Calu3 (cell line): ENCODE results near the gene AREL1. TPM values are rescaled to one million over a fixed set of nuclear protein-coding genes. Genes with fewer than 3 reads are reported as not detected.
"Not testable (repeated sequence)": the region's sequence is repeated elsewhere in the genome, so short reads cannot be mapped to it uniquely, and the experiment has no call there.

Source experiments
- Bru-seq: library from RNA; stranded (reverse); fragments of 400-500 nt; gene quantifications from one replicate; lab custom pipeline; 2021; lab: Mats Ljungman, UMichigan
- BruChase-seq, 2 experiments: library from RNA; stranded (reverse); fragments of 400-500 nt; gene quantifications; one replicate each; lab custom pipeline; 2021; lab: Mats Ljungman, UMichigan
- BruUV-seq: library from RNA; stranded (reverse); fragments of 400-500 nt; replicated peaks from 2 replicates; lab custom pipeline; 2021; lab: Mats Ljungman, UMichigan
- CTCF ChIA-PET: fragments of 300-600 bp; sonication (Branson Sonifier 250); formaldehyde crosslinking; loops from one replicate; lab custom pipeline; 2022; ENCODE audit warnings: antibody characterized with exemption; lab: Charles Lee
- DNase-seq: peaks from one replicate; pipeline ENCODE4 v3.0.0; 2022
- H3K27ac Mint-ChIP-seq: one replicate; pipeline ENCODE4 v1.8.0; 2022; ENCODE audit warnings: mixed read lengths; ENCODE audit not compliant: unreplicated experiment
- H3K27me3 Mint-ChIP-seq: one replicate; pipeline ENCODE4 v1.8.0; 2022; ENCODE audit warnings: mixed read lengths; ENCODE audit not compliant: unreplicated experiment
- H3K36me3 Mint-ChIP-seq: one replicate; pipeline ENCODE4 v1.8.0; 2022; ENCODE audit warnings: mild to moderate bottlenecking, moderate library complexity, mixed read lengths; ENCODE audit not compliant: insufficient read depth, unreplicated experiment
- H3K4me1 Mint-ChIP-seq: one replicate; pipeline ENCODE4 v1.8.0; 2022; ENCODE audit warnings: mild to moderate bottlenecking, low read depth, mixed read lengths; ENCODE audit not compliant: unreplicated experiment
- H3K4me3 Mint-ChIP-seq: one replicate; pipeline ENCODE4 v1.8.0; 2022; ENCODE audit warnings: mild to moderate bottlenecking, low read depth, moderate library complexity, mixed read lengths; ENCODE audit not compliant: unreplicated experiment
- H3K9me3 Mint-ChIP-seq: one replicate; pipeline ENCODE4 v1.8.0; 2022; ENCODE audit warnings: low read depth, mixed read lengths; ENCODE audit not compliant: unreplicated experiment
- intact Hi-C: fragments of 100-400 bp; cut with micrococcal nuclease; formaldehyde crosslinking; loops from one replicate; pipeline ENCODE4 v1.10.0; 2022; ENCODE audit not compliant: unreplicated experiment
- long read RNA-seq: library from polyadenylated mRNA; stranded (forward); transcript quantifications from one replicate; pipeline ENCODE4 v2.0.0, GENCODE V29; 2022
- total RNA-seq: library from RNA; stranded (reverse); gene quantifications from 2 replicates; pipeline ENCODE4 v1.2.3, GENCODE V29; 2022
- TF ChIP-seq, protein P1 (sequence below): fragments of 200-600 bp; IDR thresholded peaks from one replicate; pipeline ENCODE4 v1.8.0; 2022; ENCODE audit warnings: antibody characterized with exemption; ENCODE audit not compliant: unreplicated experiment

The AREL1 gene, protein sequence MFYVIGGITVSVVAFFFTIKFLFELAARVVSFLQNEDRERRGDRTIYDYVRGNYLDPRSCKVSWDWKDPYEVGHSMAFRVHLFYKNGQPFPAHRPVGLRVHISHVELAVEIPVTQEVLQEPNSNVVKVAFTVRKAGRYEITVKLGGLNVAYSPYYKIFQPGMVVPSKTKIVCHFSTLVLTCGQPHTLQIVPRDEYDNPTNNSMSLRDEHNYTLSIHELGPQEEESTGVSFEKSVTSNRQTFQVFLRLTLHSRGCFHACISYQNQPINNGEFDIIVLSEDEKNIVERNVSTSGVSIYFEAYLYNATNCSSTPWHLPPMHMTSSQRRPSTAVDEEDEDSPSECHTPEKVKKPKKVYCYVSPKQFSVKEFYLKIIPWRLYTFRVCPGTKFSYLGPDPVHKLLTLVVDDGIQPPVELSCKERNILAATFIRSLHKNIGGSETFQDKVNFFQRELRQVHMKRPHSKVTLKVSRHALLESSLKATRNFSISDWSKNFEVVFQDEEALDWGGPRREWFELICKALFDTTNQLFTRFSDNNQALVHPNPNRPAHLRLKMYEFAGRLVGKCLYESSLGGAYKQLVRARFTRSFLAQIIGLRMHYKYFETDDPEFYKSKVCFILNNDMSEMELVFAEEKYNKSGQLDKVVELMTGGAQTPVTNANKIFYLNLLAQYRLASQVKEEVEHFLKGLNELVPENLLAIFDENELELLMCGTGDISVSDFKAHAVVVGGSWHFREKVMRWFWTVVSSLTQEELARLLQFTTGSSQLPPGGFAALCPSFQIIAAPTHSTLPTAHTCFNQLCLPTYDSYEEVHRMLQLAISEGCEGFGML
- total RNA-seq (31.9 and 40.3 TPM in 2 replicates), Bru-seq, nascent RNA (percentile 84 among the genes with signal in this experiment), BruChase-seq, experiment 1, labeled RNA remaining after a 6-hour chase (percentile 78 among the genes with signal in this experiment), BruChase-seq, experiment 2, labeled RNA remaining after a 2-hour chase (percentile 76 among the genes with signal in this experiment)
- long read RNA-seq, full-length matches to known transcripts, result 4 of 43 reads
- long read RNA-seq, partial matches to known transcripts, result 3 of 43 reads
- long read RNA-seq, other reads (novel, unspliced or antisense), result 36 of 43 reads

DNA sequence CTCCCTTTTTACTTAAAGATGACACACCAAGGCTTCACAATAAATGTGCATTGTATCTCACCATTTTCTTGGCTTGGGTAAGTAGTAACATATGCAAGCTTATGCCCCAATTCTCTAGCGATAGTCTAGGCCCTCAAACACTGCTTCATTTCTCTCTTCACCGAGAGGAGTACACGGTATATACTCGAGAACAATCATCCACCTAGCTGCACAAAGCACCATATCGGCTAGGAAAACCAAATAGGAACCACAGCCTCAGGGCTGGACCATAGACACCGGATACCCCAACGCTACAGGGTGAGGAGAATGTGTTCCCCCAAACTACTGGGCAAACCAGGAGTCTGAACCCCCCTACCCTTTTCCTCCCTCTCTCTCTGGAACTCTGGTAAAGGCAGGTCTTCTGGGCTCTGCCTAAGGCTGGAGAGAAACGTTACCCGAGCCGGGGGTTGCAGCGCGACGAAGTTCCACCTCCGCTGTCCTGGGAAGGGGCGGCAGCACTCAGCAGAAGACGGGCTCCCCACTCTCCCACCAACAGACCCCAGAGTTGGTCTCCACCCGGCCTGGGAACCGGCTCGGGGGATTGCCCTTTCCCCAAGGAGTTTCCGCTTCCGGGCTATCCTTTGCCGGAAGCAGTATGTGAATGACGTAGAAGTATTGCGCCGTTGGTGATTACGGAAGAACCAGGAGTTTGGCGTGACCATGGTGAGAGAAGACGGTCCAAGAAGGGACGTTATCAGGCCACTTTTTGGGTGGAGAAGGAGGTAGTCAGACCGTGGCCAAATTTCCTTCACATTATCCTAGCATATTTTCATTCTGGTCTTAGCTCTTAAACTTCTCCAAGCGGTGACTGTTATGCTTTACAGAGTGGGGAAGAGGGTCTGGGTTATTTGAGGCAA, at the start of gene AREL1, which contains the start of gene FCF1:
TSS of gene AREL1 (minus strand) at position 582 of the 896 bp plus-strand sequence. CDS start 27,465 bp downstream, outside the sequence.
TSS of gene FCF1 (plus strand) at position 646 of the 896 bp plus-strand sequence. CDS start at position 700, 54 bp downstream.
- no peaks in the 10 kb centered on the region for H3K27me3 Mint-ChIP-seq
- BruUV-seq, result TSS peak; percentile 63
- H3K9me3 Mint-ChIP-seq, result no peaks in the 10 kb centered on the region
- TF ChIP-seq, protein P1, sequence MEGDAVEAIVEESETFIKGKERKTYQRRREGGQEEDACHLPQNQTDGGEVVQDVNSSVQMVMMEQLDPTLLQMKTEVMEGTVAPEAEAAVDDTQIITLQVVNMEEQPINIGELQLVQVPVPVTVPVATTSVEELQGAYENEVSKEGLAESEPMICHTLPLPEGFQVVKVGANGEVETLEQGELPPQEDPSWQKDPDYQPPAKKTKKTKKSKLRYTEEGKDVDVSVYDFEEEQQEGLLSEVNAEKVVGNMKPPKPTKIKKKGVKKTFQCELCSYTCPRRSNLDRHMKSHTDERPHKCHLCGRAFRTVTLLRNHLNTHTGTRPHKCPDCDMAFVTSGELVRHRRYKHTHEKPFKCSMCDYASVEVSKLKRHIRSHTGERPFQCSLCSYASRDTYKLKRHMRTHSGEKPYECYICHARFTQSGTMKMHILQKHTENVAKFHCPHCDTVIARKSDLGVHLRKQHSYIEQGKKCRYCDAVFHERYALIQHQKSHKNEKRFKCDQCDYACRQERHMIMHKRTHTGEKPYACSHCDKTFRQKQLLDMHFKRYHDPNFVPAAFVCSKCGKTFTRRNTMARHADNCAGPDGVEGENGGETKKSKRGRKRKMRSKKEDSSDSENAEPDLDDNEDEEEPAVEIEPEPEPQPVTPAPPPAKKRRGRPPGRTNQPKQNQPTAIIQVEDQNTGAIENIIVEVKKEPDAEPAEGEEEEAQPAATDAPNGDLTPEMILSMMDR, result no peak
- H3K27ac Mint-ChIP-seq, result peak within 1 kb of the TSS; percentile 99
- peaks cover 10% of the 10 kb centered on the region for H3K4me1 Mint-ChIP-seq
- CTCF ChIA-PET, result interaction anchor here (1.0 kb wide), 1 partner anchor 42 kb away, joined by 3 read pairs; no protein-coding TSS in a partner anchor
- H3K36me3 Mint-ChIP-seq, result peaks cover 34% of the 10 kb centered on the region
- DNase-seq, result peak; percentile 80
- intact Hi-C loops, result loop anchor here (10.0 kb wide), 1 partner anchor 98 kb away; the partner anchor contains the start of gene LTBP2
- H3K4me3 Mint-ChIP-seq, result peak within 1 kb of the TSS; percentile 92

DNA sequence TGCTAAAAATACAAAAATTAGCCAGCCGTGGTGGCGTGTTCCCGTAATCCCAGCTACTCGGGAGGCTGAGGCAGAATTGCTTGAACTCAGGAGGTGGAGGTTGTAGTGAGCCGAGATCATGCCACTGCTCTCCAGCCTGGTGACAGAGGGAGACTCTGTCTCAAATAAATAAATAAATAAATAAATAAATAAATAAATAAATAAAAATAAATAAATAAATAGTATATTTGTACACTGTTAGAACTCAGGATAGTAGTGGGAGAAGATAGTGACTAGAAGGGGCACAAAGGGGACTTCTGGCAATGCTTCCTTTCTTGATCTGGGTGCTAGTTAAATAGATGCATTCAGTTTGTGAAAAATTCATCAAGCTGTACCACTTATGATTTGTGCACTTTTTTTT, 45.6 kb upstream of the AREL1 start:
- H3K4me3 Mint-ChIP-seq, BruUV-seq, DNase-seq, H3K9me3 Mint-ChIP-seq, H3K36me3 Mint-ChIP-seq, H3K4me1 Mint-ChIP-seq, intact Hi-C loops, H3K27ac Mint-ChIP-seq, CTCF ChIA-PET, H3K27me3 Mint-ChIP-seq: not testable (repeated sequence)

DNA sequence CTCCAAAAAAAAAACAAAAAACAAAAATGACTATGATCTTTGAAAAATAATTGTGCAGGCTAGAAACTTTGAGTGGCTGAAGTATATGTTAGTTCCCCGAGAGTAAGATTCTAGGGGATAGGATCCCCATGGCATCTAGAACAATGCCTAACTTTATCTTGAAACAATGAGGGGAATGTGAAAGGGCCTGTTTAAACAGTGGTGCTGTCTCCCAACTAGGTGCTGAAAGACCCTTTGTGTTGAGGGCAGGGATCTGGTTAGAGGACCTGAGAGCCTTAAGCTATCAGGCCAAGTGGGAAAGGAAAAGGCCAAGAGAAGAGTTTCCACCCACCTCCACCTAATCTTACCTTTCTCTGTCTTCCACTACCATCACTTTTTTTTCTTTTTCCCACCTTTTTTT, 43.4 kb upstream of the AREL1 start:
- CTCF ChIA-PET, result no interaction called here
- no peaks in the 10 kb centered on the region for H3K36me3 Mint-ChIP-seq
- no peak for DNase-seq
- intact Hi-C loops, result no loop called here
- H3K27me3 Mint-ChIP-seq, result no peaks in the 10 kb centered on the region
- H3K27ac Mint-ChIP-seq, result no peak overlapping the region
- H3K4me1 Mint-ChIP-seq, result no peaks in the 10 kb centered on the region
- peaks cover 2% of the 10 kb centered on the region for H3K9me3 Mint-ChIP-seq
- TF ChIP-seq, protein P1, result no peak
- no TSS peak for BruUV-seq
- no peak overlapping the region for H3K4me3 Mint-ChIP-seq

DNA sequence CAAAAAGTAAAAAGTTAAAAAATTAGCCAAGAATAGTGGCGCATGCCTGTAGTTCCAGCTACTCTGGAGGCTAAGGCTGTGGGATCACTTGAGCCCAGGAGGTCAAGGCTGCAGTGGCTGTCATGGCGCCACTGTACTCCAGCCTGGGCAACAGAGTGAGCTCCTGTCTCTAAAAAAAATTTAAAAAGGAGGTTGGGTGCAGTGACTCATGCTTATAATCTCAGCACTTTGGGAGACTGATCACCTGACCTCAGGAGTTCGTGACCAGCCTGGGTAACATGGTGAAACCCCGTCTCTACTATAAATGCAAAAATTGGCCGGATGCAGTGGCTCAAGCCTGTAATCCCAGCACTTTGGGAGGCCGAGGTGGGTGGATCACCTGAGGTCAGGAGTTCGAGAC, 42.0 kb upstream of the AREL1 start:
- H3K4me1 Mint-ChIP-seq, result no peaks in the 10 kb centered on the region
- no peaks in the 10 kb centered on the region for H3K27me3 Mint-ChIP-seq
- CTCF ChIA-PET, result no interaction called here
- DNase-seq, result no peak
- no peaks in the 10 kb centered on the region for H3K36me3 Mint-ChIP-seq
- peaks cover 2% of the 10 kb centered on the region for H3K9me3 Mint-ChIP-seq
- no peak overlapping the region for H3K4me3 Mint-ChIP-seq
- H3K27ac Mint-ChIP-seq, result no peak overlapping the region
- intact Hi-C loops, result no loop called here
- BruUV-seq, result no TSS peak
- TF ChIP-seq, protein P1, result no peak
